PFSK-1 (cell line): Measurements from ENCODE around the gene A2M.

Experiments used
- FOXP2 ChIP-seq: optimal IDR thresholded peaks from 2 replicates; pipeline ENCODE3; 2011; ENCODE audit warnings: borderline replicate concordance, control low read depth, inconsistent platforms; ENCODE audit not compliant: insufficient read depth; ENCODE audit errors: extremely low read length, extremely low read depth
- POLR2AphosphoS5 ChIP-seq: IDR thresholded peaks from 2 replicates; pipeline ENCODE4 v1.6.1; 2012; ENCODE audit warnings: low read depth, mild to moderate bottlenecking, control low read depth, low read length, moderate library complexity
- REST ChIP-seq, 2 experiments: IDR thresholded peaks; 2 replicates each; pipeline versions ENCODE4 v1.6.1 to v1.8.0; 2011 to 2012; ENCODE audit warnings: low read depth in 2 of 2, low read length in 2 of 2, control low read depth in 1 of 2, inconsistent platforms in 1 of 2, mild to moderate bottlenecking in 1 of 2, moderate library complexity in 1 of 2; ENCODE audit not compliant: insufficient read depth in 1 of 2
- SIN3A ChIP-seq: IDR thresholded peaks from 2 replicates; pipeline ENCODE4 v1.6.1; 2012; ENCODE audit warnings: mild to moderate bottlenecking, low read length, moderate library complexity, borderline replicate concordance; ENCODE audit not compliant: insufficient read depth
- TAF1 ChIP-seq: IDR thresholded peaks from 2 replicates; pipeline ENCODE4 v1.6.1; 2012; ENCODE audit warnings: low read length, control low read depth, borderline replicate concordance; ENCODE audit not compliant: insufficient read depth

GRCh38 chr12:9037431-9037830, 78.3 kb downstream of the A2M start:
- no peak for TF ChIP-seq POLR2AphosphoS5
- no peak for TF ChIP-seq REST (IDR thresholded peaks at IDR 0.05; ENCODE audit: insufficient read depth in 1 of 2, low read depth in 2 of 2, low read length in 2 of 2)
- no peak for TF ChIP-seq TAF1
- TF ChIP-seq SIN3A, result no peak
- no peak for TF ChIP-seq FOXP2
